C4-2B (cell line): ENCODE results near the gene ABHD14A.

ENCODE experiments used
- H3K27ac ChIP-seq: fragments of 450-650 bp; 2 replicates; pipeline ENCODE4 v1.5.1; 2017
- ZFX ChIP-seq: fragments of 450-650 bp; IDR thresholded peaks from 2 replicates; pipeline ENCODE4 v1.6.1; 2017
- TF ChIP-seq, protein P1 (sequence below): fragments of 450-650 bp; conservative IDR thresholded peaks from 2 replicates; pipeline ENCODE4 v1.5.1; 2017; ENCODE audit warnings: mild to moderate bottlenecking

The ABHD14A gene

DNA sequence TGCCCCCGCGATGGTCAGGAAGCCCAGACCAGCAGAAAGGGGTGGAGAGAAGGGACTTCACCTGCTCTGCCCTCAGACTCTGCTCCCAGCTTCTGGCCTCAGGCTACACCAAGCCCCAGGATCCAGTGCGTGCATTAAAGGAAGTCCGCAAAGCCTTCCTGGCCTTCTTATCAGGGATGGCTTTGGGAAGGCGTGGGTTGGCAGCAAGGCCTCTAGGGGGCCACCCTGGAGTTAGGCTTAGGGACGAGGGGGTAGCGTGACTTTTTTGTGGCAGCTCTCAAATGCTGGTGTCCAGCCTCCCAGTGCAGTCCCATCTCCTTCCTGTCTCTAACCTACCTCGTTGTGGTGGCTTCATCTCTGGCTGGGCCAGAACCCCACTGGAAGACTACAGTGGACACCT lies 39.7 kb downstream of the ABHD14A start:
- no peak overlapping the region for H3K27ac ChIP-seq
- TF ChIP-seq ZFX = no peak
- TF ChIP-seq, protein P1, sequence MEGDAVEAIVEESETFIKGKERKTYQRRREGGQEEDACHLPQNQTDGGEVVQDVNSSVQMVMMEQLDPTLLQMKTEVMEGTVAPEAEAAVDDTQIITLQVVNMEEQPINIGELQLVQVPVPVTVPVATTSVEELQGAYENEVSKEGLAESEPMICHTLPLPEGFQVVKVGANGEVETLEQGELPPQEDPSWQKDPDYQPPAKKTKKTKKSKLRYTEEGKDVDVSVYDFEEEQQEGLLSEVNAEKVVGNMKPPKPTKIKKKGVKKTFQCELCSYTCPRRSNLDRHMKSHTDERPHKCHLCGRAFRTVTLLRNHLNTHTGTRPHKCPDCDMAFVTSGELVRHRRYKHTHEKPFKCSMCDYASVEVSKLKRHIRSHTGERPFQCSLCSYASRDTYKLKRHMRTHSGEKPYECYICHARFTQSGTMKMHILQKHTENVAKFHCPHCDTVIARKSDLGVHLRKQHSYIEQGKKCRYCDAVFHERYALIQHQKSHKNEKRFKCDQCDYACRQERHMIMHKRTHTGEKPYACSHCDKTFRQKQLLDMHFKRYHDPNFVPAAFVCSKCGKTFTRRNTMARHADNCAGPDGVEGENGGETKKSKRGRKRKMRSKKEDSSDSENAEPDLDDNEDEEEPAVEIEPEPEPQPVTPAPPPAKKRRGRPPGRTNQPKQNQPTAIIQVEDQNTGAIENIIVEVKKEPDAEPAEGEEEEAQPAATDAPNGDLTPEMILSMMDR = no peak

DNA sequence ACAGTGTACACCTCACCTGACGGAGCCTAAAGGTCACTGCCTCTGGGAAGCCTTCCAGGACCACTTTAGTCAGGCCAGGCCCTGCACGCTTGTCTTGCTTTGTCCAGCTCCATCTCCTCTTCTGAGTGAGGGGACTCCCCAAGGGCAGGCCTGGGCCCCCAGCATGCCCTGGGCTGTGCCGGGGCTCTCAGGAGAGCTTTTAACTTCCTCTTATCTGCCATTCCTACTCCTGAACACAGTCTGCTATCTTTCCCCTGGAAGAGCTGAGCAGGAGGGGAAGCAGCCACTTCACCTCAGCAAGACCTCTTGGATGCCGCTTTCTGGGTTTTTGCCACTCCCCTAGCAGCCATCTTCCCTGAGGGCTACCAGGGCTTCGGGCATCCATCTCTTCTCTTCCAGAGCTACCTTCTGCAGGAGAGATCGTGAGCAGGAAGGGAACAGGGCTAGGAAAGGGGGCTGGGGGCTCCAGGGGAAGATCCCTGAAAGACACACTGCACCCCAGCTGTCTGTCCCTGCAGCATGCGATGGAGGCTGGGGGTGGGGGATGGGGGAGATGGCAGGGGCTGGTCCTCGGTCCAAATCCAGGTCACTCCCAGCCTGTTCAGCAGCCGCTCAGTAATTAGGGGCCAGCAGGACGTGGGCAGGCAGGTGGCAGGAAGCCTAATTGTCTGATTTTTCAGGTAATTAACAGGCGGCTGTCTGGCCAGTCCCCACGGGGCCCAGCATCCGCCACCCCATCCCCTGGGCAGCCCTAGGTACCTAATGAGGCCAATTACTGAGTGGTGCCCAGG lies 40.8 kb downstream of the ABHD14A start:
- no peak overlapping the region for H3K27ac ChIP-seq
- TF ChIP-seq, protein P1 = no peak
- no peak for TF ChIP-seq ZFX

DNA sequence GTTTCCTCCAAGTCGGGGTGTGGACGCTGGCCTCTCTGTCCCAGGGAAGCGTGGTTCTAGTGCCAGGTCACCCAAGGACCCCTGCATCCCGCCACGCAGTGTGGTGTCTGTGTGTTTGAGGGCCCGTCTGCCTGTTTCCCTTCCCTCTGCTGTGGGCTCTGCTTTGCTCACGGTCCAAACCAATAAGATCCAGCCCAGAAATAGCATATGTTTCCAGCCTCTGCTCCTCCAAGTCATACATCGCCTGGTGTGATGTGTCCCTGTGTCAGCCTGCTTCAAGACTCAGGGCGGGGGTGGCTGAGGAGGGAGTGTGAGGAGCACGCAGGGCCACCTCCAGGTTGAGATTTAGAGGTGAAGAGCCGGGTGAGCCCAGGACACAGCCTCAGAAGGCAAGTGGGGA lies 42.7 kb downstream of the ABHD14A start:
- H3K27ac ChIP-seq = no peak overlapping the region
- TF ChIP-seq, protein P1 = no peak
- TF ChIP-seq ZFX = no peak

DNA sequence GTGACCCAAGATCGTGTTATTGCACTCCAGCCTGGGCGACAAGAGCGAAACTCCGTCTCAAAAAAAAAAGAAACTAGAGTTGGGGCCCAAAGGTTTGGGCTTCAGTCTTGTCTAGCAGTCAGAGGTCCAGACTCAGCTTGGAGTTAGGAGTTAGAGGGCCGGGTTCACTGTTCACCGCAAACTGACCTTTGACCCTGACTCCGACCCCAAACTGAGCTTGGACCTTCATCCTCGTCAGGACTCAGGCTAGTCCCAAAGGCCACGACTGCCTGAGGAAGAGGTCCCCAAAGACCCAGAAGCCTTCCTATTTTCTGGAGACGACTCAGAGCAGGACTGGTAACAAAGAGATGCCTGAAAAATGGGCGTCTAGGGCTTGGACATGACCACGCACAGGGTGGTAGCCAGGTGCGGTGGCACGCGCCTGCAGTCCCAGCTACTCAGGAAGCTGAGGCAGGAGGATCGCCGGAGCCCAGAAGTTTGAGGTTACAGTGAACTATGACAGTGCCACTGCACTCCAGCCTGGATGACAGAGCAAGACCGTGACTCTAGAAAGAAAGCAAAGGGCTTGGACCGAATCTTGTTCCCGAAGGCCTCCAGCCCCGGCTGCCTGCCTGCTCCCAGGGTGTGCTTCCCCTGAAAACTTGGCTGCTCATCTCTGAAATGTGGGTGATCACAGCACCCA lies 43.6 kb downstream of the ABHD14A start:
- no peak for TF ChIP-seq ZFX
- TF ChIP-seq, protein P1 = no peak
- no peak overlapping the region for H3K27ac ChIP-seq

DNA sequence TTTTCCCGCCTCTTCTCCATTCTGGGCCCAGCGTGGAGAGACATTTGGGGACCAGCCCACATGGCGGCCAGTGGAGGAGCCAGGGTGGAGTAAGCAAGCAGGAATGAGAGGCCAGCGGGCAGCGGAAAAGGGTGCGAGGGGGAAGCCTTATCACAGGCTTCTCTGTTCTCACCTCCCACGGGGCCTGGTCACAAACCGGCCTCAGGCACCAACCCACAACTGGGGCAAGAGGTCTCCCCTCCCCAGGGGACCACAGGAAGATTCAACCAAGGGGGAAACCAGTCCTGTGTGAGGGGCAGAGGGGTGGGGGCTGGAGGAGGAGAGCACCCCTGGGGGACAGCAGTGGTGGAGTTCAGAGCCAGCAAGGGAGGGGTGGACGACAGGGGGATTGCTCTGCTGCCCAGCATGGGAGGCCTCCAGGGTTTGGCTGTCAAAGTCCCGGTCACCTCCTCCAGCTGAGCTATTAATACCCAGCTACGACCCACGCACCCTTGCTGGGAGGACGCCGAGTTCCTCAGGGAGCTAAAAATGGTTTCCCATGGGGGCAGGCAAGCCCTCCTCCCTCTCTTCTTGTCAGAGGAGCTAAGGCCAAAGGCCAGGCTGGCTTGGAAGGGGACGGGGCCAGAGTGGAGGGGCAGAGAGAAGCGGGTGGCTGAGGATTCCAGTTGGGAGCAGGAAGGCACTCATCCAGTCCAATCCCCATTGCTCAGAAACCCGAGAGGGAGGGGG lies 44.7 kb downstream of the ABHD14A start:
- H3K27ac ChIP-seq = no peak overlapping the region
- TF ChIP-seq, protein P1 = no peak
- TF ChIP-seq ZFX = no peak

DNA sequence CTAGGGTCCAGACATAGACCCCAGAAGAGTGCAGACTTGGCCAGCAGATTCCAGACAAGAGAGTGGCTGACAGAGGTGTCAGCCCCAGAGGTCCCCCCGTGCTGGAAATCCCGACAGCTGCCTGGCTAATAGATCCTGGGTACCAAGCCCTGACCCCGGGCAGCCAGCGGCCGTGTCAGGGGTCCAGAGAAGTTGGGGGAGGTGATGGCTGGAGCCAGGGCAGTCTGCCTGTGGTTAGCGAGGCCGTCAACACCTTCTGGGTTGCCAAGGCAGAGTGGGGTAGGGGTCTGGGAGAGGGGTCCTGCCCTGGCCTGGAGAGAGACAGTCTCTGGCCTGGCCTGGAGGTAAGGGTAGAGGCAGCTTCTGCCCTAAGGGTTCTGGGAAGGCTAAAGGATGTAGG lies 45.9 kb downstream of the ABHD14A start:
- no peak for TF ChIP-seq ZFX
- TF ChIP-seq, protein P1 = no peak
- no peak overlapping the region for H3K27ac ChIP-seq
